Measurements from ENCODE around the gene NMNAT3. TPM values are rescaled to one million over a fixed set of nuclear protein-coding genes. Genes with fewer than 3 reads are reported as not detected.

Gene NMNAT3
- total and polyA plus RNA-seq, 4 donors: 1.9 to 19.7 (median 2.9) TPM

GRCh38 chr3:139672884-139673283, 4.9 kb downstream of the NMNAT3 start:
- Histone ChIP-seq H3K27me3 (ENCODE audit: control insufficient read depth in 4 of 4, insufficient read depth in 4 of 4, low read length in 3 of 4) (no peaks in the 10 kb centered on the region), H3K4me3 (ENCODE audit: low read depth in 1 of 3, low read length in 3 of 3) (no peak overlapping the region), H3K27ac (ENCODE audit: low read depth in 1 of 2, low read length in 2 of 2) (no peak overlapping the region), H3K9me3 (ENCODE audit: control insufficient read depth in 4 of 4, low read length in 3 of 4) (no peaks in the 10 kb centered on the region), H3K9ac (ENCODE audit: low read depth in 1 of 2, low read length in 2 of 2) (no peak overlapping the region), H3K36me3 (ENCODE audit: control insufficient read depth in 4 of 4, insufficient read depth in 3 of 4, low read depth in 1 of 4, low read length in 3 of 4) (no peaks in the 10 kb centered on the region), H3K4me1 (ENCODE audit: control insufficient read depth in 4 of 4, insufficient read depth in 4 of 4, low read length in 3 of 4) (peaks cover 0 to 11% (median 5%) of the 10 kb centered on the region in 4 donors)
- 92% methylated on average over 4 of the region's 4 CpGs for WGBS
- DNase-seq (ENCODE audit: low spot score): no peak
- TF ChIP-seq REST (IDR thresholded peaks at IDR 0.05) (no peak), HNF4A (conservative IDR thresholded peaks at IDR 0.05) (no peak), NR2F2 (IDR thresholded peaks at IDR 0.05) (no peak), ZBTB33 (IDR thresholded peaks at IDR 0.05) (no peak), SP1 (IDR thresholded peaks at IDR 0.05) (no peak), JUND (IDR thresholded peaks at IDR 0.05) (no peak), FOXA2 (IDR thresholded peaks at IDR 0.05) (no peak), HNF4G (IDR thresholded peaks at IDR 0.05) (no peak)

- WGBS: 85% methylated on average over 7 of the region's 7 CpGs
- H3K27me3 ChIP-seq (ENCODE audit: control insufficient read depth in 4 of 4, insufficient read depth in 4 of 4, low read length in 3 of 4): no peaks in the 10 kb centered on the region
- H3K9me3 ChIP-seq (ENCODE audit: control insufficient read depth in 4 of 4, low read length in 3 of 4): no peaks in the 10 kb centered on the region
- peaks cover 0 to 5% (median 2%) of the 10 kb centered on the region in 4 donors for H3K4me1 ChIP-seq (ENCODE audit: control insufficient read depth in 4 of 4, insufficient read depth in 4 of 4, low read length in 3 of 4)
- no peak overlapping the region for H3K4me3 ChIP-seq (ENCODE audit: low read depth in 1 of 3, low read length in 3 of 3)
- TF ChIP-seq TAF1 (conservative IDR thresholded peaks at IDR 0.05) (no peak), FOXA2 (IDR thresholded peaks at IDR 0.05) (no peak), JUND (IDR thresholded peaks at IDR 0.05) (no peak), EGR1 (IDR thresholded peaks at IDR 0.05; ENCODE audit: low read depth in 2 of 2) (no peak), NR2F2 (IDR thresholded peaks at IDR 0.05) (no peak), GABPA (IDR thresholded peaks at IDR 0.05 in 1 of 2, conservative IDR thresholded peaks at IDR 0.05 in 1 of 2) (no peak), MAX (IDR thresholded peaks at IDR 0.05) (no peak), YY1 (IDR thresholded peaks at IDR 0.05) (no peak), CTCF (IDR thresholded peaks at IDR 0.05; ENCODE audit: low read depth, low read length, missing input control) (no peak), ATF3 (IDR thresholded peaks at IDR 0.05) (no peak), ZBTB33 (IDR thresholded peaks at IDR 0.05) (no peak)
- no peak overlapping the region for H3K27ac ChIP-seq (ENCODE audit: low read depth in 1 of 2, low read length in 2 of 2)
- H3K9ac ChIP-seq (ENCODE audit: low read depth in 1 of 2, low read length in 2 of 2): no peak overlapping the region
- no peak for DNase-seq (ENCODE audit: low spot score)
- H3K36me3 ChIP-seq (ENCODE audit: control insufficient read depth in 4 of 4, insufficient read depth in 3 of 4, low read depth in 1 of 4, low read length in 3 of 4): no peaks in the 10 kb centered on the region
These were observed 5.7 kb downstream of the NMNAT3 start for GRCh38 chr3:139671863-139672646.
